SH-SY5Y (cell line): ENCODE data around the gene ACTMAP.
A peak's percentile ranks its signal among the peaks of the same experiment; 100 is the strongest.

Source experiments
- GATA2 ChIP-seq: IDR thresholded peaks from 2 replicates; pipeline ENCODE4 v1.6.1; 2011; ENCODE audit warnings: mild to moderate bottlenecking, low read depth, low read length
- GATA3 ChIP-seq: IDR thresholded peaks from 2 replicates; pipeline ENCODE4 v1.6.1; 2011; ENCODE audit warnings: low read depth, mild to moderate bottlenecking, low read length, moderate library complexity

The ACTMAP gene, protein sequence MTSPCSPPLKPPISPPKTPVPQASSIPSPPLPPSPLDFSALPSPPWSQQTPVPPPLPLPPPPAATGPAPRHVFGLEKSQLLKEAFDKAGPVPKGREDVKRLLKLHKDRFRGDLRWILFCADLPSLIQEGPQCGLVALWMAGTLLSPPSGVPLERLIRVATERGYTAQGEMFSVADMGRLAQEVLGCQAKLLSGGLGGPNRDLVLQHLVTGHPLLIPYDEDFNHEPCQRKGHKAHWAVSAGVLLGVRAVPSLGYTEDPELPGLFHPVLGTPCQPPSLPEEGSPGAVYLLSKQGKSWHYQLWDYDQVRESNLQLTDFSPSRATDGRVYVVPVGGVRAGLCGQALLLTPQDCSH

DNA sequence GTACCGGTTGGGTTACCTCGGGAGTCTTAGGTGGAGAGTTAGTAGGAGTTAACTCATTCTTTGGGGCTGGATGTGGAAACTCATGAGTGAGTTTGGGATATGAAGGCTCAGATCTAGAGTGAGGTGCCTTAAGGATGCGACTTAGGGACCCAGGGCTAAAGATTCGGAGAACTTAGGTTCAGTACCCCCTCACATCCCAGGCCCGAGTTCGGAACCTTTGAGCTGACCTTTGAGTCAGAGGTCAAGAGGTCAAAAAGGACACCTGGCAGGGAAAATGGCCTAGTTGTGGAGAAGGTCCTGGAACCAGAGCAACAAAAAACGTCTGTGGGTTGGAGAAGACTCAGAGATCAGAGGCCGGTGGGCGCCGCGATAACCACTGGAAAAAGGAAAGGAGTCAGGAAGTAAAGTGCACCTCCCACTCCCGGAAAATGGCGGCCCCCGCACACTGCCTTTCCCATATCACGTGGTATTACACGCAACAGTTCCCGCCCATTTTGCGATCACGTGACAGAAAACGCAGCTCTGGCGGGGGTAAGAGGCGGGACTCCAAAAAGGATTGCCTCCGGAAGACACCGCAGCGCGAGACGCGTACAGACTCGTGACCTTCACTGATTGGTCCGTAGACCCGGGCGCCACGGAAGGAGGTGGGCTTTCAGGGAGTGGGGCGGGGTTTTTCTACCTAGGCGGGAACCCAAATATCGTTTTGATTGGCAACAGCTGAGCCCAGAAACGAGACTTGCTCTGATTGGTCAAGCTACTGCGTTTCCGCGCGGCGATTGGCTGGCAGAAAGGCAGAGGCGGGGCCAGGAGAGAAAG, at the start of gene ACTMAP:
Gene ACTMAP, minus strand, starts transcription at position 420 of the 816 bp plus-strand sequence. CDS start 674 bp downstream, outside the sequence.
- no peak for TF ChIP-seq GATA2

DNA sequence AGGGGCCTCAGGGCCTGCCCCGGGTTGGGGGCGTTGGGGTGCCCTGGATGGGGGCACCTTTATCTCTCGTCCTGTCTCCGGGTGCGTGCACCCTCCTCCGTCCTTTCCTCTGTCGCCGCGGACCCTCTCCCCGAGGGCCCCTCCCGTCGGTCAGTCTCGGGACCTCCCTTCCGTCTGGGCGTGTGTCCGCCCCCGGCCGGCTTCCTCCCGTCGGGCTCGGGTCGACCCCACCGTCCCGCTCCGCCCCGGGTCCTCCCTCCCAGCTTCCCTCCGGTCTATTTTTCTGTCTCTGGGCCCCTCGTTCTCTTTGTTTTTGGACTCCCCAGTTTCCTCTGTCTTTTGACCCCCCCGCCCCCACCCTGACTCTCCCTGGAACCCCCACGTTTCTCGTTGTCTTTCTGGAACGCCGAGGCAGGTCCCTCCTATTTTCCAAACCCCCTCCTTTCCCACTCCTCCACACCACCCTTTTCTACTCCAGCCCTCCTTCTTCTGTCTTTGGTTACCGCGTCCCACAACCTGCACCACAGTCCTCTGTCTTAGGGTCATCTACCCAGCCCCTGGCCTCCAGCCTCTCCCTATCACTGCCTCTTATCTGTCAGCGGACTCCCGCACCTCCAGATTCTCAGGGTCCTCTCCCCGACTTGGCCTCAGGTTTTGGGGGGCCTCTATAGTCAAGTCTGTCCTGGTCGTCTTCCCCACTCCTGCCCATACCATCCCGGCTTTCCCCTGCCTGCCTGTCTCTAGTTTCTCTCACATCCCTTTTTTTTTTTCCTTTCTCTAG, 49.5 kb upstream of the ACTMAP start:
- TF ChIP-seq GATA2 (no peak), GATA3 (no peak)

DNA sequence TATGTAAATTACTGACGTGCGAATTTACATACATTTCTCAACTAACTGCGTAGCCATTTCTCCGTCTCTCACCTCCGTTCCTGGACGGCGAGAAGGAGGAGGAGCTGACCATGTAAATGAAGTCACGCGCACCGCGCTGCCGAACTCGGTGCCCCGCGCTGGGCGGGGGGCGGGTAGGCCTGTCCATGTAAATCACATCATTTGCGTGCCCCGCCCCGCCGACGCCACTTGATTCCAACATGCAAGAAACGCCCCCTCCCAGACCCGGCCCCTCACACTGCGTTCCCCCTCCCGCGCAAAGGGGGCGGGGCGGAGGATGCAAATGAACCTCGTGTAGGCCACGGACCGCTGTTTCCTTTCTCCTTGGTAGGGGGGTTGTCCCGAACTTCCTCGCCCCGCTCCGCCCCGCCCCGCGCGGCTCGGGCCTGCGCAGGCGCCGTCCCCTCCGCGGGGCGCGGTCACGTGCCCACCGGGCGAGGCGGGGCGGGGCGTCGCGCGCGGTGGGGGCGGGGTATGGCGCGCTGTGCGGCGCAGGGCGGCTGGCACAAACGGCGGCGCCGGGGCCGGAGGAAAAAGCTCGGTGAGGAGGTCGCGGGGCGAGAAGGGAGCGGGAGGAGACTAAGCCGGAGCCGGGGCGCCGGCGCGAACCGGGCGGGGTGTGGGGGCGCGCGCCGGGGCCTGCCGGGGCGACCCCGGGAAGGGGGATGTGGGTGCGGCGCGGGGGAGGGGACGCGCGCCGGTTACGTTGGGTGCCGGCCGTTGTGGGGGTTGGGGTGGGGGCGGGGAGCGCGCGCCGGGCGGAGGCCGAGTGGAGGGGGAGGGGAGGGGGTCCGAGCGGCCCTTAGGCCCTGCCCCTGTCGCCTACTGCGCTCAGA, 48.6 kb upstream of the ACTMAP start, which contains the start of gene EGLN2:
Gene EGLN2, plus strand, starts transcription at position 509 of the 875 bp plus-strand sequence. CDS start 1,382 bp downstream, outside the sequence.
- TF ChIP-seq GATA2 (no peak), GATA3 (no peak)

DNA sequence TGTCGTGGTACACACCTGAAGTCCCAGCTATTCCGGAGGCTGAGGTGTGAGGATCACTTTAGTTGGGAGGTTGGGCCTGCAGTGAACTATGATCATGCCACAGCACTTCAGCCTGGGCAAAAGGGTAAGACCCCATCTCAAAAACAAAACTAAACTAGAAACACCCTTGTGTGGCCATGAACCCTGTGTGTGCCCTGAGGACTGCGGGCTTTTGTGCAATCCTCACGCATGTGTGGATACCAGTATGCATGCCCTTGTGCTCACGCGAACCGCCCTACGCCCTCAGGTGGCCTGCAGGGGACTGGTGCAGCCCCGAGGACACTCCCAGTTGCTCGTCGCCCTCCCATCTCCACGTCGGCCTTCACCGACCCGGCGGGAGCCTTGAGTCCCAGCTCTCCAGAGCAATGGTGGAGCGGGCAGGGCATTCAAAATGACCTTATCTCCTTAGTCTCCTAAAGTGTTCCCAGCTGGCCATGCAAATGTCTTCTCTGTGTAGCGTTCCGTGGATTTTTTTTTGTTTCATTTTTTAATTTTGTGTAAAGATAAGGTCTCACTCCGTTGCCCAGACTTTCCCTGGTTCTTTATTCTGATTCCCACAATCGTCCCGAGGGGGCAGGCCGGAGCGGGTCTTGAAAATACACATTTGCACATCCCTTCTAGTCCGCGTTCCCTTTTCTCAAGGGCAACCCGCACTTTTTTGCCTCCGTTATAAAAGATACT, 47.8 kb upstream of the ACTMAP start:
- TF ChIP-seq GATA3 (no peak), GATA2 (peak; percentile 53)

DNA sequence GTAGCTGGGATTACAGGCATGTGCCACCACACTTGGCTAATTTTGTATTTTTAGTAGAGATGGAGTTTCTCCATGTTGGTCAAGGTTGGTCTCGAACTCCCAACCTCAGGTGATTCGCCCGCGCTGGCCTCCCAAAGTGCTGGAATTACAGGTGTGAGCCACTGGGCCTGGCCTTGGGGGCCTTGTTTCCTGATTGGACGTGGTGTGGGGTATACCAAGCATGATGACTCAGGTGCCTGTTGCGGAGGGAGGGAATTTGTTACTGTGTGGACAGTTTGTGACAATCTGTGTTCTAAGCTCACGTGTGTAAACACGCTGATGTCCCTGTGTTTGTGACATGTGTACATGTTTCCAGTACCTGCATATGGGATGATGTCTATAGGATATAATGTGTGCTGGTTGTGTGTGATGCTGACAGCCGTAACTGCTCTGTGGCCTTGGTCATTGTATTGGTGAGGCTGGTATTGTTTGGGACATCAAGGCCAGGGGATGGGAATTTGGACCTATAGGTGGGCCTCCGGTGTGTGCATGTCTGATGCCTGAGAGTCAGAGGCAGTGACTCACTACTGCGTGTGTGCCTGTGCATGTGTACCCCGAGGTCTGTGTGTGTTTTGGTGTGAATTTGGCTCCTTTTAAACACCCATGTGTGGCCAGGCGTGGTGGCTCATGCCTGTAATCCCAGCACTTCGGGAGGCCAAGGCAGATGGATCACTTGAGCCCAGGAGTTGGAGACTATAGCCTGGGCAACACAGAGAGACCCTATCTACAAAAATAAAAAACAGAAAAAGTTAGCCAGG, 47.1 kb upstream of the ACTMAP start:
- TF ChIP-seq GATA2 (no peak), GATA3 (no peak)

DNA sequence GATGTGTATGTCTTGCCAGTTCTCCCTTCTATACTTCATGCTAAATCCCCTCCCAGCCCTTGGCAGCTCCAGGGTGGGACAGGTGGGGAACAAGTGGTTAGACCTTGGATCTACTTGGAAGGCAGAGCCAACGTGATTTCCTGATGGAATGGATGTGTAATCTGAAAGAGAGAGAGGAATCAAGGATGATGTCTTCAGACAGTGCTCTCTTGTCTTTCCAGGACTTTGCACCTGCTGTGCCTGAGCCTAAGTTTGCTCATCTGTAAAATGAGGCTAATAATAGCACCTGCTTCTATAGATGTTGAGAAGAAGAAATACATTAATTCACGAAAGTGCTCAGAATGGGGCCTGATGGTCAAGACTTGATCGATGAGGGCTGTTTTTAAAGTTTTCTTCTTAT, 41.7 kb upstream of the ACTMAP start:
- no peak for TF ChIP-seq GATA3
- TF ChIP-seq GATA2, result no peak

DNA sequence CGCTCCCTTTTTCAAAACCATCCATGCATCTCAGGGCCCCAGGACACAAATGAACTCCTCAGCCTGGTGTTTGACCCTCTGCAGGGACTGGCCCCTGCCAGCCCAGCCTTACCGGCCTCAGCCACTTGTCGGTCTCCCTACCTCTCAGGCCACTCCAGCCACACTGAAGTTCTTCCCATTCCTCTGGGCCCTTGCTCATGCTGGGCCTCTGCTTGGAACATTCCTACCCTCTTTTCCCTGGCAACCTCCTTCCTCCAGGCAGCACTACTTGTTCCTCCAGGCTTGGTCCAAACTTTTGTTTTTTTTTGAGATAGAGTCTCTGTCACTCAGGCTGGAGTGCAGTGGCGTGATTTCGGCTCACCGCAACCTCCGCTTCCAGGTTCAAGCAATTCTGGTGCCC, 41.1 kb upstream of the ACTMAP start:
- TF ChIP-seq GATA2 (no peak), GATA3 (no peak)

DNA sequence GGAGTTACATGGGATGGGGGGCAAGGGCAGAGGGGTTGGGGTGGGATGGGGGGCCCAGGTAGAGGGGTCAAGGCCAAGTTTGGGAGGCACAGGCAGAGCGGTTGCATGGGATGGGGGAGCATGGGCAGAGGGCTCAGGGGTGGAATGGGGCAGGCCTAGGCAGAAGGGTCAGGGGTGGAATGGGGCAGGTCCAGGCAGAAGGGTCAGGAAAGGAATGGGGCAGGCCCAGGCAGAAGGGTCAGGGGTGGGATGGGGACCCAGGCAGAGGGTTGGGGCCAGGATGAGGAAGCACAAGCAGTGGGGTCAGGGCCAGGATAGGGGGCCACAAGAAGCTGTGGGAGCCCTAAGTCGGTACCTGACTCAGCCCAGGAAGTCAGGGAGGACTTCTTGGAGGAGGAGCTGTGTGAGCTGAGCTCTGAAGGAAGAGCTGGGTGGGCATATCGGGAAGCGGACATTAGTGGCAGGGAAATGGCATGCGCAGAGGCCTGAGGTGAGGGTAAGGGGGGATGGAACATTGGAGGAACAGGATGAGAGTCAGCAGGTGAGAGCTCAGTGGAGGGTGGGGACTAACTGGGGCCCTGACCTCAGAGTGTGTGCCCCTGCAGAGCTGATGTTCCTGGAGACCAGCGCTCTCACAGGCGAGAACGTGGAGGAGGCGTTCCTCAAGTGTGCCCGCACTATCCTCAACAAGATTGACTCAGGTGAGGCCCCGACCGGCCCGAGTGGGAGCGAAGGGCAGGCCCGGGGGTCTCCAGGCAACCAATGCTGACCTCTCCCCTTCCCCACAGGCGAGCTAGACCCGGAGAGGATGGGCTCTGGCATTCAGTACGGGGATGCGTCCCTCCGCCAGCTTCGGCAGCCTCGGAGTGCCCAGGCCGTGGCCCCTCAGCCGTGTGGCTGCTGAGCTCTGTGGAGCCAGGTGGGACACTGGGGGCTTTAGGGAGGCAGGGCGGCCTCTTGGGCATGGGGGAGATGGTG, 36.1 kb upstream of the ACTMAP start:
- TF ChIP-seq GATA3, result no peak
- TF ChIP-seq GATA2, result no peak

DNA sequence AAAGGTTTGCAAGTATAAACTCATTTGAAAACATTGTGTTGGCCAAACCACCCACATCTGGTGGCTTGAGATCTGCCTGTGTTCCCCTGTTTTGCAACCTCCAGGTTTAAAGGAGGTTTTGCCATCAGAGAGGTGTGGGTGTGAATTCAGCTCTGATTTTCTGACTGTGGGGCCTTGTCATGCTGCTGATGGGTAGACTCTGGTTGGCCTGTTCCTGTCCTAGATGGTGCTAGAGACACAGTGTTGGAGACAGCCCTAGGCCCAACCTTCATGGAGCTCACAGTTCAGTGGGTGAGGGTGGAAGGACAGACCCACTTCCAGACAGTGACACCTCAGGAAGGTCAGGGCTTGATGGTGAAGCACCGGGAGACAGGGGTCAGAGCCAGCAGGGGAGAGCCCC, 35.2 kb upstream of the ACTMAP start:
- TF ChIP-seq GATA3 (no peak), GATA2 (no peak)

DNA sequence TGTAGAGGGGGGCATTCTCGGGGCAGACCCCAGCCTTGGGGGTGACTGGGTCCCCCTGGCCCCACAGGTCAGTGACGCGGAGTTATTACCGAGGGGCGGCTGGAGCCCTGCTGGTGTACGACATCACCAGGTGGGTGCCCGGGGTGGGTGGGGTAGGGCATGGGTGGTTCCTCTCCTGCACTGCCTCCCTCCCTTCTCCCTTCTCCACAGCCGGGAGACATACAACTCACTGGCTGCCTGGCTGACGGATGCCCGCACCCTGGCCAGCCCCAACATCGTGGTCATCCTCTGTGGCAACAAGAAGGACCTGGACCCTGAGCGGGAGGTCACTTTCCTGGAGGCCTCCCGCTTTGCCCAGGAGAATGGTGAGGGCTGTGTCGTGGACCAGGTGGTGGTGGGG, 33.4 kb upstream of the ACTMAP start:
- TF ChIP-seq GATA2 (no peak), GATA3 (no peak)

DNA sequence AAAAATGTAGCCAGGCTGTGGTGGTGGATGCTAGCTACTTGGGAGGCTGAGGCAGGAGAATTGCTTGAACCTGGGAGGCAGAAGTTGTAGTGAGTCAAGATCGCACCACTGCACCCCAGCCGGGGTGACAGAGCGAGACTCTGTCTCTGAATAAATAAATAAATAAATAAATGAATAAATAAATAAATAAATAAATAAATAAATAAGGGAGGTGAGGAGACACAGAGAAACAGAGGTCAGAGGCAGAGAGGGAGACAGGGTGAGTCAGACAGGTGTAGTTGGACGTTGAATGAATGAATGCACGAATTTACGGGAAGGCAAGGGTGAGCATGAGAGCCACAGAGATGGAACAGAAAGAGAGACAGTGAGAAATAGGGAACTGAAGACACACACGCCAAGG, 30.9 kb upstream of the ACTMAP start:
- TF ChIP-seq GATA2 (no peak), GATA3 (no peak)
